Left lung (tissue), 10 donors: Measurements from ENCODE around the gene ATRIP. TPM values are rescaled to one million over a fixed set of nuclear protein-coding genes. Genes with fewer than 3 reads are reported as not detected.
A peak's percentile ranks its signal among the peaks of the same experiment; 100 is the strongest.

Source experiments
- ATAC-seq: fragments of 200-7000 bp; cut with Tn5 transposase; one replicate; pipeline ENCODE4 v1.9.1; 2020; ENCODE audit warnings: moderate library complexity
- DNase-seq, 4 donors: peaks; one replicate each; pipeline ENCODE4 v3.0.0-alpha.2; 2013 to 2020
- H3K27ac ChIP-seq, 2 donors: fragments of 200-600 bp; sonication (generic) in 1 of 2; one replicate each; pipeline versions ENCODE4 v1.5.0 to v1.8.0; 2020 to 2021
- H3K27me3 ChIP-seq, 2 donors: fragments of 200-600 bp; sonication (generic) in 1 of 2; one replicate each; pipeline versions ENCODE4 v1.5.0 to v1.8.0; 2020 to 2021
- H3K36me3 ChIP-seq, 2 donors: fragments of 200-600 bp; sonication (generic) in 1 of 2; one replicate each; pipeline versions ENCODE4 v1.5.0 to v1.8.0; 2020 to 2021
- H3K4me1 ChIP-seq, 2 donors: fragments of 200-600 bp; one replicate each; pipeline ENCODE4 v1.8.0; 2021
- H3K4me3 ChIP-seq, 2 donors: fragments of 200-600 bp; sonication (generic) in 1 of 2; one replicate each; pipeline versions ENCODE4 v1.5.0 to v1.8.0; 2020 to 2021; ENCODE audit warnings: mild to moderate bottlenecking in 1 of 2
- H3K9me3 ChIP-seq, 2 donors: fragments of 200-600 bp; sonication (generic) in 1 of 2; one replicate each; pipeline versions ENCODE4 v1.5.0 to v1.8.0; 2020 to 2021
- CTCF ChIP-seq, 2 donors: fragments of 200-600 bp; sonication (generic) in 1 of 2; IDR thresholded peaks; one replicate each; pipeline versions ENCODE4 v1.5.0 to v1.8.0; 2021; ENCODE audit warnings: antibody characterized with exemption in 2 of 2
- intact Hi-C, 2 donors: fragments of 100-400 bp; cut with DNase I; formaldehyde crosslinking; loops; one replicate each; pipeline versions ENCODE4 v1.11.2 to v1.14.2; 2022
- polyA plus RNA-seq, 6 donors: library from polyadenylated mRNA; unstranded; fragments of 120-200 nt; gene quantifications; one replicate each; pipeline ENCODE4 v1.2.1, GENCODE V29; 2013; ENCODE audit not compliant: insufficient read length in 6 of 6
- total RNA-seq, 2 donors: library from RNA; stranded (reverse); fragmentation: NEBNext Ultra II Directional; extraction: Animal tissue kit (Norgen Biotek cat#: 25700); gene quantifications; one replicate each; pipeline ENCODE4 v1.2.1, GENCODE V29; 2021
- donor health status: DM: no; HTN: yes; CAD: no.
- donor health status: DM: no; HTN: no; CAD: no.

The ATRIP gene
- total and polyA plus RNA-seq, 8 donors: 7.4 to 14.4 (median 12.0) TPM

- Histone ChIP-seq H3K4me3 (no peak overlapping the region), H3K27ac (no peak overlapping the region), H3K4me1 (no peaks in the 10 kb centered on the region), H3K9me3 (no peaks in the 10 kb centered on the region), H3K27me3 (no peaks in the 10 kb centered on the region), H3K36me3 (peaks cover 0 to 81% of the 10 kb centered on the region in 2 donors)
- intact Hi-C loops: no loop called here
- DNase-seq: peak in 1 of 4 donors; percentile 22
- ATAC-seq: no peak
- TF ChIP-seq CTCF (IDR thresholded peaks at IDR 0.05): no peak
Measured at GRCh38 chr3:48406443-48407431, 39.8 kb upstream of the ATRIP start.

- H3K27me3 ChIP-seq: no peaks in the 10 kb centered on the region
- H3K4me1 ChIP-seq: no peaks in the 10 kb centered on the region
- DNase-seq (peak in 1 of 4 donors; percentile 12), ATAC-seq (no peak)
- intact Hi-C loops: no loop called here
- H3K36me3 ChIP-seq: peaks cover 0 to 90% of the 10 kb centered on the region in 2 donors
- H3K27ac ChIP-seq: no peak overlapping the region
- H3K9me3 ChIP-seq: no peaks in the 10 kb centered on the region
- H3K4me3 ChIP-seq: no peak overlapping the region
- TF ChIP-seq CTCF (IDR thresholded peaks at IDR 0.05): no peak
Measured at GRCh38 chr3:48407542-48408099, 38.9 kb upstream of the ATRIP start.

- H3K4me1 ChIP-seq: no peaks in the 10 kb centered on the region
- H3K27me3 ChIP-seq: no peaks in the 10 kb centered on the region
- no peak overlapping the region for H3K27ac ChIP-seq
- H3K4me3 ChIP-seq: no peak overlapping the region
- ATAC-seq (no peak), DNase-seq (peak in 2 of 4 donors; percentile 25 to 44)
- H3K9me3 ChIP-seq: no peaks in the 10 kb centered on the region
- H3K36me3 ChIP-seq: peaks cover 0 to 95% of the 10 kb centered on the region in 2 donors
- TF ChIP-seq CTCF (IDR thresholded peaks at IDR 0.05): no peak
- intact Hi-C loops: no loop called here
Measured at GRCh38 chr3:48408823-48409281, 37.7 kb upstream of the ATRIP start.

GRCh38 chr3:48409291-48410201 lies 37.0 kb upstream of the ATRIP start:
- Histone ChIP-seq H3K9me3 (no peaks in the 10 kb centered on the region), H3K4me1 (no peaks in the 10 kb centered on the region), H3K4me3 (no peak overlapping the region), H3K27ac (no peak overlapping the region), H3K36me3 (peaks cover 0 to 95% of the 10 kb centered on the region in 2 donors), H3K27me3 (no peaks in the 10 kb centered on the region)
- TF ChIP-seq CTCF (IDR thresholded peaks at IDR 0.05): no peak
- DNase-seq (peak in 2 of 4 donors; percentile 16 to 63), ATAC-seq (no peak)
- intact Hi-C loops: no loop called here
